IMR-90 (cell line): ENCODE results near the gene GTSE1. TPM values are rescaled to one million over a fixed set of nuclear protein-coding genes. Genes with fewer than 3 reads are reported as not detected.

Experiments used
- ATAC-seq: fragments of 200-7000 bp; cut with Tn5 transposase; 2 replicates; pipeline ENCODE4 v1.9.1; 2020; ENCODE audit warnings: low read depth, mild to moderate bottlenecking, moderate library complexity
- BruUV-seq: library from RNA; stranded (reverse); fragments of 400-500 nt; replicated peaks from 2 replicates; lab custom pipeline; 2021; lab: Mats Ljungman, UMichigan
- CTCF ChIA-PET: fragments of 300-600 bp; formaldehyde crosslinking; extraction: SDS; loops from one replicate; lab custom pipeline; 2021; ENCODE audit warnings: antibody characterized with exemption; lab: Yijun Ruan, JAX
- POLR2A ChIA-PET: fragments of 300-600 bp; sonication (Branson Sonifier 250); formaldehyde crosslinking; loops from one replicate; lab custom pipeline; 2022; ENCODE audit warnings: antibody characterized with exemption; ENCODE audit not compliant: unreplicated experiment; lab: Charles Lee
- DNase-seq: peaks from one replicate; pipeline ENCODE4 v3.0.0; 2013
- H2AFZ ChIP-seq: replicated peaks from 2 replicates; pipeline ENCODE3; 2013; ENCODE audit warnings: low read length, mild to moderate bottlenecking; ENCODE audit not compliant: poor library complexity
- H2AK5ac ChIP-seq: 2 replicates; pipeline ENCODE4 v1.6.1; 2013; ENCODE audit warnings: low read depth, low read length, inconsistent platforms
- H2AK9ac ChIP-seq: replicated peaks from 2 replicates; pipeline ENCODE3; 2013; ENCODE audit warnings: mild to moderate bottlenecking, low read depth, low read length, moderate library complexity; ENCODE audit not compliant: poor library complexity
- H2BK120ac ChIP-seq: 2 replicates; pipeline ENCODE4 v1.6.1; 2013; ENCODE audit warnings: low read depth, low read length, inconsistent platforms
- H2BK15ac ChIP-seq: 3 replicates; pipeline ENCODE4 v1.6.1; 2013; ENCODE audit warnings: low read depth, low read length, inconsistent platforms
- H2BK20ac ChIP-seq: 2 replicates; pipeline ENCODE4 v1.6.1; 2013; ENCODE audit warnings: low read depth, mild to moderate bottlenecking, inconsistent platforms, low read length, moderate library complexity
- H2BK5ac ChIP-seq: 2 replicates; pipeline ENCODE4 v1.6.1; 2013; ENCODE audit warnings: mild to moderate bottlenecking, low read depth, low read length, inconsistent platforms; ENCODE audit not compliant: poor library complexity, severe bottlenecking
- H3K14ac ChIP-seq: replicated peaks from 2 replicates; pipeline ENCODE4 v1.6.1; 2013; ENCODE audit warnings: low read depth, low read length, inconsistent platforms
- H3K18ac ChIP-seq: 2 replicates; pipeline ENCODE4 v1.6.1; 2013; ENCODE audit warnings: low read depth, low read length, control low read depth
- H3K23ac ChIP-seq: 2 replicates; pipeline ENCODE4 v1.6.1; 2013; ENCODE audit warnings: low read depth, low read length, inconsistent platforms
- H3K27ac ChIP-seq: 2 replicates; pipeline ENCODE4 v1.5.1; 2013; ENCODE audit warnings: mild to moderate bottlenecking, control low read depth, low read length; ENCODE audit not compliant: insufficient read depth
- H3K27me3 ChIP-seq: 2 replicates; pipeline ENCODE4 v1.6.1; 2013; ENCODE audit warnings: low read length; ENCODE audit not compliant: control insufficient read depth, insufficient read depth
- H3K36me3 ChIP-seq: 2 replicates; pipeline ENCODE4 v1.6.1; 2013; ENCODE audit warnings: low read length, mixed read lengths; ENCODE audit not compliant: control insufficient read depth, insufficient read depth
- H3K4ac ChIP-seq: 2 replicates; pipeline ENCODE4 v1.6.1; 2013; ENCODE audit warnings: low read depth, low read length, inconsistent platforms
- H3K4me1 ChIP-seq: 2 replicates; pipeline ENCODE4 v1.6.1; 2013; ENCODE audit warnings: low read length, mixed read lengths; ENCODE audit not compliant: control insufficient read depth, insufficient read depth
- H3K4me2 ChIP-seq: 2 replicates; pipeline ENCODE4 v1.6.1; 2013; ENCODE audit warnings: low read depth, mild to moderate bottlenecking, control low read depth, low read length, moderate library complexity
- H3K4me3 ChIP-seq: 2 replicates; pipeline ENCODE4 v1.5.1; 2013; ENCODE audit warnings: low read depth, mild to moderate bottlenecking, control low read depth, low read length, moderate library complexity; ENCODE audit not compliant: insufficient read depth
- H3K56ac ChIP-seq: 2 replicates; pipeline ENCODE4 v1.6.1; 2013; ENCODE audit warnings: low read length, inconsistent platforms; ENCODE audit not compliant: insufficient read depth; ENCODE audit errors: extremely low read depth
- H3K79me1 ChIP-seq, 2 experiments: 2 replicates each; pipeline ENCODE4 v1.6.1; 2013; ENCODE audit warnings: low read length in 2 of 2, inconsistent platforms in 1 of 2, low read depth in 1 of 2
- H3K9ac ChIP-seq: 2 replicates; pipeline ENCODE4 v1.6.1; 2013; ENCODE audit warnings: low read depth, low read length, control low read depth
- H3K9me1 ChIP-seq: 2 replicates; pipeline ENCODE4 v1.6.1; 2013; ENCODE audit warnings: low read length, inconsistent platforms; ENCODE audit not compliant: insufficient read depth
- H3K9me3 ChIP-seq: 2 replicates; pipeline ENCODE4 v1.6.1; 2013; ENCODE audit warnings: low read length; ENCODE audit not compliant: control insufficient read depth, insufficient read depth
- H4K20me1 ChIP-seq: 2 replicates; pipeline ENCODE4 v1.6.1; 2013; ENCODE audit warnings: low read length, inconsistent platforms; ENCODE audit not compliant: insufficient read depth
- H4K5ac ChIP-seq: 2 replicates; pipeline ENCODE4 v1.6.1; 2013; ENCODE audit warnings: mild to moderate bottlenecking, low read depth, low read length, control low read depth
- H4K8ac ChIP-seq, 2 experiments: 2 replicates each; pipeline ENCODE4 v1.6.1; 2013; ENCODE audit warnings: low read depth in 2 of 2, low read length in 2 of 2, control low read depth in 1 of 2, inconsistent platforms in 1 of 2
- H4K91ac ChIP-seq: 2 replicates; pipeline ENCODE4 v1.6.1; 2013; ENCODE audit warnings: low read depth, low read length, inconsistent platforms; ENCODE audit not compliant: insufficient read depth
- CEBPB ChIP-seq: IDR thresholded peaks from 2 replicates; pipeline ENCODE4 v1.6.1; 2012; ENCODE audit warnings: low read depth, low read length, improper control_type of control experiment
- NFE2L2 ChIP-seq: fragments of 150-350 bp; IDR thresholded peaks from 2 replicates; pipeline ENCODE4 v1.6.1; 2016; ENCODE audit warnings: low read depth, mild to moderate bottlenecking, low read length
- POLR2A ChIP-seq: IDR thresholded peaks from 2 replicates; pipeline ENCODE4 v1.6.1; 2012; ENCODE audit warnings: mild to moderate bottlenecking, low read depth, low read length
- RAD21 ChIP-seq: IDR thresholded peaks from 2 replicates; pipeline ENCODE4 v1.6.1; 2012; ENCODE audit warnings: low read length, improper control_type of control experiment
- RFX5 ChIP-seq: IDR thresholded peaks from 2 replicates; pipeline ENCODE4 v1.8.0; 2012; ENCODE audit warnings: low read depth, mild to moderate bottlenecking, low read length, moderate library complexity
- WGBS, 2 experiments: methylation state at CpG; one replicate each; pipeline versions ENCODE4 v1.1.5 to v1.1.7; 2013; ENCODE audit warnings: missing lambda C conversion rate in 2 of 2; ENCODE audit not compliant: insufficient read length in 1 of 2; ENCODE audit errors: extremely low coverage in 2 of 2; 5-methylcytosine and 5-hydroxymethylcytosine counted together
- dilution Hi-C: fragments of 300-500 bp; cut with HindIII; formaldehyde crosslinking; loops from one replicate; pipeline ENCODE4 v1.14.3; 2018; ENCODE audit warnings: low sequenced_read_pairs; ENCODE audit not compliant: unreplicated experiment
- in situ Hi-C: fragments of 300-500 bp; cut with MboI; formaldehyde crosslinking; loops from 3 replicates; pipeline ENCODE4 v1.14.3; 2019; ENCODE audit warnings: low sequenced_read_pairs, inconsistent platforms, mixed read lengths
- intact Hi-C: fragments of 100-400 bp; cut with micrococcal nuclease; formaldehyde crosslinking; loops from 2 replicates; pipeline ENCODE4 v1.10.0; 2022
- polyA plus RNA-seq, 3 experiments: library from polyadenylated mRNA; depleted of rRNA; stranded (reverse); fragments of >200 nt; gene quantifications; 2 replicates each; pipeline ENCODE4 v1.2.3, GENCODE V29; 2012; ENCODE audit warnings: low replicate concordance in 1 of 3
- total RNA-seq: library from RNA; depleted of rRNA; stranded (reverse); fragments of >200 nt; gene quantifications from 2 replicates; pipeline ENCODE4 v1.2.3, GENCODE V29; 2012

GTSE1 gene
- total and polyA plus RNA-seq, 2 of the 4 experiments (the other 2 are of a cell fraction) = 5.9 to 17.1 TPM

DNA sequence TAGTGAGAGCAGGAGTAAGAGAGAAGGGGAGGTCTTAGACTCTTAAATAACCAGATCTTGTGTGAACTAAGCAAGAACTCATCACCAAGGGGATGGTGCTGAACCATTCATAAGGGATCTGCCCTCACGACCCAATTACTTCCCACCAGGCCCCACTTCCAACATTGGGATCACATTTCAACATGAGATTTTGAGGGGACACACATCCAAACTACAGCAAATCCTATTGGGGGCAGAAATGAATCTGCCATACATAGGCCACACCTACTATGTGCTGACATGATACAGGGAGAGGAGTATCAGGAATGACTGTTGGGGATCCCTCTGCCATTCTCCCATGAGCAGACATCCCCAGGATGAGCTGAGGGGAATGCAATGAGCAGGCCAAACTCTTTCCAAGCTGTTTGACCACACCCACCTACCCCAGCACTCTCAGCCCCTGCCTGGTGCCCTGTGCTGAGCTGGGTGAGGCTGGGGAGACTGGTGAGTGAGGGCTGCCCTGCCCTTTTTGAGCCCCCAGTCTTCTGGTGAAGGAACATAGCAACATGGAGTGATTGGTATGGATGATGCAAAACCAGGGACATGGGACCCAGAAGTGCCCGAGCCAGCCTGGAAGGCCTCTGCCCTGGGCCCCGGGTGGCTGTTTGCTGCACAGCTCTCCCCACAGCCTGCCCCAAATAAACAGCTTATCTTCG, 1.2 kb upstream of the GTSE1 start:
- Histone ChIP-seq H4K5ac (peak overlapping the region; percentile 51), H3K4me3 (no peak overlapping the region), H3K9ac (peak overlapping the region; percentile 62; the same call in 1 of the 2 replicates), H3K27me3 (no peaks in the 10 kb centered on the region), H3K9me1 (peaks cover 26% of the 10 kb centered on the region), H3K27ac (peak overlapping the region; percentile 71; the same call in 1 of the 2 replicates), H3K23ac (peak overlapping the region; percentile 58), H3K4ac (peak overlapping the region; percentile 80), H3K4me1 (peaks cover 11% of the 10 kb centered on the region), H4K91ac (peak overlapping the region; percentile 87), H2BK15ac (no peak overlapping the region), H2BK120ac (no peak overlapping the region; the same call in 1 of the 2 replicates), H4K20me1 (no peaks in the 10 kb centered on the region), H4K8ac (peak overlapping the region; percentile 76 to 99), H2AK9ac (peak overlapping the region; percentile 90), H3K56ac (no peak overlapping the region), H3K36me3 (peaks cover 26% of the 10 kb centered on the region; the same call in 1 of the 2 replicates), H2AK5ac (peak overlapping the region; percentile 91), H3K14ac (peak overlapping the region; percentile 77; the same call in 1 of the 2 replicates), H3K9me3 (no peaks in the 10 kb centered on the region), H3K18ac (no peak overlapping the region), H2BK20ac (0 out of 2 replicates have a peak overlapping the region, but pooled peaks have one; percentile 20), H2AFZ (peak overlapping the region; percentile 94), H3K4me2 (peak overlapping the region; percentile 66; the same call in 1 of the 2 replicates), H3K79me1 (peaks cover 8 to 36% of the 10 kb centered on the region in 2 experiments; a peak in 3 of 4 replicates), H2BK5ac (no peak overlapping the region)
- CTCF ChIA-PET = no interaction called here
- in situ Hi-C loops (loop anchor here (5.0 kb wide), 1 partner anchor 173 kb away; no protein-coding TSS in a partner anchor), intact Hi-C loops (loop anchor here (5.0 kb wide), 1 partner anchor 173 kb away; no protein-coding TSS in a partner anchor), dilution Hi-C loops (no loop called here)
- ATAC-seq (no peak), DNase-seq (no peak)
- BruUV-seq = no TSS peak
- TF ChIP-seq POLR2A = no peak
- no peak for TF ChIP-seq NFE2L2
- TF ChIP-seq RAD21 = no peak
- TF ChIP-seq CEBPB = no peak
- TF ChIP-seq RFX5 = no peak
- POLR2A ChIA-PET = no interaction called here
- WGBS, 2 experiments = 39% methylated on average over 2 of the region's 4 CpGs; no CpG with 5 or more reads in 1 of the 2 experiments
